NCI-H1694 (cell line): Measurements from ENCODE around the gene AK9.
"Not testable (repeated sequence)": the region's sequence is repeated elsewhere in the genome, so short reads cannot be mapped to it uniquely, and the experiment has no call there.

Source experiments
- DNase-seq: peaks from one replicate; lab custom pipeline; 2025; lab: John Stamatoyannopoulos, UW

AK9 gene

GRCh38 chr6:109695468-109695867 lies 4.5 kb upstream of the AK9 start:
- DNase-seq = no peak

DNA sequence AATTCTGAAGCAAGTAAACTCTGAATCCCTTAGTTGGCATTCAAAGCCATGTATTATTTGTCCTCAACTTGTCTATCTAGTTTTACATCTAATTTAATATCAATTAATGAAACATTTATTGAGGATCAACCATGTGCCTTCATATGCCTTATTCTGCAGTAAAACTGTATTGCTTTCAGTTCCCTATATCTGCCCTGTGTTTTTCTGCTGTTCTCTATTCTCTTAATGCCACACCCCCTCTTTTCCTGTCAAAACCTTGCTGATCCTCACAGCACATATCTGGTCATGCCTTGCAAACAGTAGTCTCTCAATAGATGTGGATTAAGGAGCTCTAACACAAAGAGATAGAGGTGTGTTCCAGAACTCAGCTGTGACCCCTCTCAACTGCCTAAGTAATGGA lies 2.1 kb upstream of the AK9 start:
- no peak for DNase-seq

GRCh38 chr6:109690373-109690736 lies 647 bp downstream of the AK9 start:
- no peak for DNase-seq

GRCh38 chr6:109687271-109687761 lies 3.7 kb downstream of the AK9 start:
- DNase-seq = no peak

DNA sequence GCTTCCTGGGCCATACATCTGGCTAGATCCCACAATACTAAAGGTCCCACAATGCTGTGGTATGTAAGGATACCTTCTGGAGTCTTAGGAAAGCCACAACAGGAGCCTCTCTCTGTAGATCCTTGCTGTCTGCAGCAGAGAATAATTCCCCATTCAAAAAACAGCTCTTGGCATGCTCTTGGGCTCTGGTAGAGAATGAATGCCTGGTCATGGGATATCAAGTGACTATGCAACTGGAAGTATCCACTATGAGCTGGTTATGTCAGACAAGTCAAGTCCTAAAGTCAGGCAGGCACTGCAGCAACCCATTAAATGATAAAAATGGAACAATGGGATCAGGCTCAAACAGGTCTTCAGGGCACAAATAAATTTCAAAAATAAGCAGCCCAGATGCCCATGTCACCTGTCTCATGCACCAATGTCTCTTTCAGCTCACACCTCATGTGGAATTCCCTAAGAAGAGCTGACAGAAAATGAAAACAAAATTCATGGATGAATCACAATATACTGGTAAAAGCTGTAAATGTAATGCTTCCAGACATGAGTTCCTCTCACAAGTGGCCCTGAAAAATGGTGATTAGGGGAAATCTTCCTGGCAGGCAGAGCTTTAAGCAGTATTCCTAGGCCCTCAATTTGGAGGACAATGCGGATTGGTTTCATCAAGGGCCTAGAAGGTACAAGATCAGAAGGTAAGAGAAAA lies 4.3 kb downstream of the AK9 start:
- no peak for DNase-seq

DNA sequence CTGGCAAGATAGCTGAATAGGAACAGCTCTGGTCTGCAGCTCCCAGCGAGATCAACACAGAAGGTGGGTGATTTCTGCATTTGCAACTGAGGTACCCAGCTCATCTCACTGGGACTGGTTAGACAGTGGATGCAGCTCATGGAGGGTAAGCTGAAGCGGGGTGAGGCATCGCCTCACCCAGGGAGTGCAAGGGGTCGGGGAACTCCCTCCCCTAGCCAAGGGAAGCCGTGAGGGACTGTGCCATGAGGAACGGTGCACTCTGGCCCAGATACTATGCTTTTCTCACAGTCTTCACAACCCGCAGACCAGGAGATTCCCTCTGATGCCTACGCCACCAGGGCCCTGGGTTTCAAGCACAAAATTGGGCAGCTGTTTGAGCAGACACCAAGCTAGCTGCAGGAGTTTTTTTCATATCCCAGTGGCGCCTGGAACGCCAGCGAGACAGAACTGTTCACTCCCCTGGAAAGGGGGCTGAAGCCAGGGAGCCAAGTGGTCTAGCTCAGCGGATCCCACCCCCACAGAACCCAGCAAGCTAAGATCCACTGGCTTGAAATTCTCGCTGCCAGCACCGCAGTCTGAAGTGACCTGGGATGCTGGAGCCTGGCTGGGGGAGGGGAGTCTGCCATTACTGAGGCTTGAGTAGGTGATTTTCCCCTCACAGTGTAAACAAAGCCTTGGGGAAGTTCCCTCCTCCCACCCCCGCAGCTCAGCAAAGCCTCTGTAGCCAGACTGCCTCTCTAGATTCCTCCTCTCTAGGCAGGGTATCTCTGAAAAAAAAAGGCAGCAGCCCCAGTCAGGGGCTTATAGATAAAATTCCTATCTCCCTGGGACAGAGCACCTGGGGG lies 12.1 kb downstream of the AK9 start:
- not testable (repeated sequence) for DNase-seq

DNA sequence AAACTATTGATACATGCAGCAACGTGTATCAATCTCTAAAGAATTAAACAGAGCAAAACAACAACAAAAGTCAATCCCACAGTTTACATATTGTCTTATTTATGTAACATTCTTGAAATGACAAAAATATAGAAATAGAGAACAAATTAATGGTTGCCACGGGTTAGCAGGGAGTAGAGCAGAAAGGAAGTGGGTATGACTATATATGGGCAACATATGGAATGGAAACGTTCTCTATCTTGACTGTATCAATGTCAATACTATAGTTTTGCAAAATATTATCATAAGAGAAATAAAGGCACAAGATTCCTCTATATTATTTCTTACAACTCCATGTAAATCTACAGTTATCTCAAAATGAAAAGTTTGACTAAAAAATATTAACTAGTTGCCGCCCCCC lies 12.8 kb downstream of the AK9 start:
- DNase-seq = no peak

DNA sequence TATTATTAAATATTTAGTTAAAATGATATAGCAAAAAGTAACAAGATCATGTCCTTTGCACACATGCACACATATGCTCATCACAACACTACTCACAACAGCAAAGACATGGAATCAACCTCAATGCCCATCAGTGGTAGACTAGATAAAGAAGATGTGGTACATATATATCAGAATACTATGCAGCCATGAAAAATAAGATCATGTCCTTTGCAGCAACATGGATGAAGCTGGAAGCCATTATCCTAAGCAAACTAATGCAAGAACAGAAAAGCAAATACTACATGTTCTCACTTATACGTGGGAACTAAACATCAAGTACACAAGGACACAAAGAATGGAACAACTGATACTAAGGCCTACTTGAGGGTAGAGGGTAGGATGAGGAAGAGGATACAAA lies 14.3 kb downstream of the AK9 start:
- no peak for DNase-seq

- DNase-seq = no peak
Observed at GRCh38 chr6:109672839-109673238, 18.2 kb downstream of the AK9 start.

GRCh38 chr6:109672175-109672574 lies 18.8 kb downstream of the AK9 start:
- no peak for DNase-seq

- DNase-seq = no peak
Observed at GRCh38 chr6:109671733-109672132, 19.3 kb downstream of the AK9 start.

DNA sequence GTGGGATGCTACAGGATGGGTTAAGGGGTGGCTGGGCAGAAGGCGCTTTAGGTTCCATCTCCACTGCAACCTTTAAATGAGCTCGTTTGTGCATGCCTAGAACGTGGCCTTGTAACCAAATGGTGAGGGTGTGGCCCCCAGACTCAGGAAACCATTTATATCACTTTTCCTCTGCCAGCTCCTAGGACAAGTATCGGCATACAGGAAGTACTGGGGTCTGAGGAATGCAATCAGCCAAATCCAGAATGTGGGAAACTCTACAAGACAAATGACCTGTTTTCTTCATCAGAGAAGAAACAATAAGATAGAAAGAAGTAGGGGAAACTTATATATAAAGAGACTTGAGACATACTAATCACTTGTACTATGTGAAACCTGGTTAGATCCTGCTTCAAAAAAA lies 21.2 kb downstream of the AK9 start:
- DNase-seq = no peak

DNA sequence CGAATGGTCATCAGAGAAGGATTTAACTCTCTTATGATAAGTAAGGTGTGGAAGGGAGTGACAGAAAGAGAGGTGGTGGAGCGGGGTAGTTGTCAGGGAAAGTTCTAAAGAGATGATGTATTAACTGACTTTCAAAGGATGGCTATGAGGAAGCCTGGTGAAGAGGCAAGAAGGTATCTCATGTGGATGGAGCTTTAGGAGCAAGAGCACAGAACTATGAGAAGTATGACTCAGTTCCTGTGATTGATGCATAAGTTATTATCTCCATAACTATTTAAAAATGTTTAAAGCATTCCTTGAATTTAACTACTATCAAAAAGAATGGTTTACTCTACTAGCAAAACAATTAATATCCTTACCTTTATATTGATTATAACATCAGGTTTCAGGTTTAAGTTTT lies 28.8 kb downstream of the AK9 start:
- DNase-seq = no peak

DNA sequence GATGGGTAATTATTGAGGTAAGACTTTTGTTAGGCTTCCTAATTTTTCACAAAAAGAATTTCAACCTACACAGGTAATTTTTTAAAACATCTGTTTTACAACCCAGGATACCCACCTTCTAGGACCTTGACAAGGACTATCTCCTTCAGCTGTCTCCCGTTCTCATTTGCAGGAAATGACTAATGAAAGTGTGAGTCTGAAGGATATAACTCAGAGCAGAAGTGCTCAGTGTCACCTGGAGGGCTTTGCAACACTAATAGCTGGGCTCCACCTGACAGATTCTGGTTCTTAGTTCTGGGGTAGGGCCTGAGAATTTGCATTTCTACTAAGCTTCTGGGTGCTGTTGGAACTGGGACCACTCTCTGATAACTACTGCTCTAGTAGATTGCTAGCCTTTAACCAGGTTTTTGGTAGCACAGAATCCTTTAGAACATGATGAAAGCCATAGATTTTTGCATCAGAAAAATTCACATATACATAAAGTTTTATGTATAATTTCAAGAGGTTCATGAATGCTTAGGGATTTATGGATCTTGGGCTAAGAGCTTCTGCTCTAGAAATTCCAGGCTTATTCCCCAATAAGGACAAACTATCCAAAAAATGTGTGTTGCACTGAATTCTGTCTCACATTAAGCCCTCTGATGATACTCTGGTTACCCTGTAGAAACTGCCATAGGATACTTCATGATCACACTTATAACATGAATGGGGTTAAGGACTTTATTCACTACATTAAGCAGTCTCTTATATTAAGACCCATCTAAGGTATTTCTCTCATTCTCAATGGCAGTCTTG lies 30.3 kb downstream of the AK9 start:
- no peak for DNase-seq

- DNase-seq = no peak
Observed at GRCh38 chr6:109655761-109656262, 35.2 kb downstream of the AK9 start.

DNA sequence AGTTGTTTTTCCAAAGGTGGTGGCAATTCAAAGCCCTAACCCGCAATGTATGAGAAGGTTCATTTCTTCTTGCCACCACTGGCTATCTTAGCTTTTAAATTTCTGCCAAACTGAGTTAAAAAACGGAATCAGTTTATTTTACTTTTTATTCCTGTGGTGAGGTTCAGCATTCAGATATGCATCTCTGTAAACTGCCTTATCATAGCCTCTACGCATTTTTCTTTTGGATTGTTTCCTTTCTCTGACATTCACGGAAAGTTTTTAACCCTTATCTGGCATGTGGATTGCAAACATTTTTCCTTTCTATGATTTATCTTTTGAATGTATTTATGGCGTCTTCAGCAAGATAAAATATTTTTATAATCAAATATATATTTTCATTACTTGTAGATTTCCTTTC lies 37.7 kb downstream of the AK9 start:
- no peak for DNase-seq

- DNase-seq = no peak
Observed at GRCh38 chr6:109644131-109644530, 46.9 kb downstream of the AK9 start.

DNA sequence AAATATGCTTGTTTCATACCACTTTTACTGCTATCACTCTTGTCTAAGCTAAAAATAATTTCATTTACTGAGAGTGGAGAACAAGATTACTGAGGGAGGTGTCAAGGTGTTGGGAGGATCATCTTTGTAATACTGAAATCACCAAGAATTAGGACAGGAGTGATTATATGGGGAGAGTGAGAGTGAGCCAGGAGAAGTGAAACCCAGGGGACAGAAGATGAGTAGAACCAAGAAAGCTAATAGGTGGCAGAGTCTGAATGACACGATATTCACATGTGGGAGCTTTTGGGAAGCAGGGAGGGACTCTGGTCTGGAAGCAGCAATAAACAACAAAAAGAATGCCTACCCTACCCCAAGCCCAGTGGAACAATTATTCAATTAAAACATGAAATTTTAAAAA lies 58.6 kb downstream of the AK9 start:
- DNase-seq = no peak

DNA sequence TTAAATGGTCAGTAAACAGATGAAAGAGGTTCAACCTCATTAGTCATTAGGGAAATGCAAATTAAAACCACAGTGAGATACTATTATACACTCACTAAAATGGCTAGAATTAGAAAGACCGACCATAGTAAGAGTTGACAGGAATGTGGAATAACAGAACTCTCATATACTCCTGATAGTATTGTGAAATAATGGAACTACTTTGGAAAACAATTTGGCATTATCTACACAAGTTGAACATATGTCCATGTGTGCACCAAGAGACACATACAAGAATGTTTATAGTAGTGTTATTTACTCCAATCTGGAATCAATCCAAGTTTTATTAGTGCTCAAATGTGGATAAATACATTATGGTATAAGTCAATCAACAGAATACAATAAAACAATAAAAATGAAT lies 59.6 kb downstream of the AK9 start:
- no peak for DNase-seq

DNA sequence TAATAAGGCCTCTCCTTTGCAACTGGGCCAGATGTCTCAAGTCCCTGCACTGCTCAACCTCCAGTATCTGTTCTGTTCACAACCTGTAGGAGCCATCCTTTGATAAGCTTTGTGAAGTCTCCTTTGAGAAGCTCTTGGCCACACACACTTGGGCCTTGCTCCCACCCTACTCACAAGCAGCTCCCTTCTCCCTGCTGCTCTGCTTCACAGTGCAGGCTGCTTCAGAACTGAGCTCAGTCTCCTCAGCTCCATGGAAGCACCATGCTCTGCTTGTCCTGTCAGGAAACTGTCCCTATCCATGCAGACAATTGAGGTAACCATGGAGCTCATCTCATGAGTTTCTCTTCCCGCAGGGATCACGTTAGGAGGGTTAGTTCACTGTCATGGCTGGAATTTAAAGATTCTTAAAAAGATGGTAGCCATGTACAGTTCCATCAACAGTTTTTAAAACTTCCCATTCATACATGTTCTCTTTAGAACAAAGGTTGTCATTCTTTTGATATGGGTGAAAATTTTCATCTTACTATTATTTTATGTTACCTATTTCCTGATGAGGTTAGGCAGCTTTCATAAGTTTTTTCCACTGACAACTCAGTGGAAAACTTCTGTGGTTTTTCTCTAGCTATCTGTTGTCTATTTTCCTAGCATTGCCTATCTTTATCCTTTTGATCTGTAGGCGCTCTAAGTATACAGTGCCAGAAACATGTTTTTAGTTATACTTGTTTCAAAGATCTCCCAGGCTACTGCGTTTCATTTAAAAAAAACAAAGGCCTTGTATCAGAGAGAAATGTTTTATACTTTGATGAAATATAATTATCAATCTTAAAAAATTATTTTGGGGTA lies 62.6 kb downstream of the AK9 start:
- DNase-seq = no peak

DNA sequence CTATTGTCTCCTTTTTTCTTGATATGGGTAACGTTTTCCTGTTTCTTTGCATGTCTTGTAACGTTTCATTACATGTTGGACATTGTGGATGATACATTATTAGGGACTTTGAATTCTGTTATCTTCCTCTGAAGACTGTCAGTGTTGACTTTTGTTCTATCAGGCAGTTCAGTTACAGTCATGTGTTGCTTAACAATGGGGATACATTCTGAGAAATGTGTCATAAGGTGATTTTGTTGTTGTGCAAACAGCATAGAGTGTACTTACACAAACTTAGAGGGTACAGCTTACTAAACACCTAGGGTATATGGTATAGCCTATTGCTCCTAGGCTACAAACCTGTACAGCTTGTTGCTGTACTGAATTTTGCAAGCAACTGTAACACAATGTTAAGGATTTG lies 64.7 kb downstream of the AK9 start:
- no peak for DNase-seq

DNA sequence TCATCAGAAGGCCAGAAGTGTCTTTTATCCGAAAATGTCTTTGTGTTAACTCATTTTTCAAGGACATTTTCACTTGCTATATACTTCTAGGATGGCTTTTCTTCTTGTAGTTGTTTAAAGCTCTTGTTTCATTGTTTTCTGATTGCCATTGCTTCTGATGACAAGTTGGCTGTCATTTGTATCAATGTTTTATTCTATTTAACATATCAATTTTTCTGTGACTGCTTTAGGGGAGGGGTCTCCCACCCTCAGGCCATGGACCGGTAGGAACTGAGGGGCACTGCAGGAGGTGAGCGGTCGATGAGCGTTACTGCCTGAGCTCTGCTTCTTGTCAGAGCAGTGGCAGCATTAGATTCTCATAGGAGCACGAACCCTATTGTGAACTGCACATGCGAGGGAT lies 65.8 kb downstream of the AK9 start:
- no peak for DNase-seq
